MCF 10A (cell line): ENCODE data around the gene RNF112. TPM values are rescaled to one million over a fixed set of nuclear protein-coding genes. Genes with fewer than 3 reads are reported as not detected.

Experiments
- BruUV-seq: library from RNA; stranded (reverse); fragments of 400-500 nt; replicated peaks from 2 replicates; lab custom pipeline; 2021; lab: Mats Ljungman, UMichigan
- CTCF ChIA-PET: fragments of 300-600 bp; sonication (Branson Sonifier 250); formaldehyde crosslinking; extraction: SDS; loops from one replicate; lab custom pipeline; 2021; ENCODE audit warnings: antibody characterized with exemption, inconsistent platforms; lab: Yijun Ruan, JAX
- POLR2A ChIA-PET: fragments of 300-600, 350-650 bp; sonication (Branson Sonifier 250); formaldehyde crosslinking; extraction: SDS; loops from one replicate; lab custom pipeline; 2020; ENCODE audit warnings: antibody characterized with exemption, inconsistent platforms; lab: Yijun Ruan, JAX
- DNase-seq: peaks from one replicate; pipeline ENCODE4 v3.0.0-alpha.2; 2018; ENCODE audit not compliant: unreplicated experiment
- H3K27ac Mint-ChIP-seq: one replicate; pipeline ENCODE4 v1.8.0; 2022; ENCODE audit warnings: mild to moderate bottlenecking, low read depth, mixed read lengths; ENCODE audit not compliant: unreplicated experiment
- H3K27me3 Mint-ChIP-seq: one replicate; pipeline ENCODE4 v1.8.0; 2022; ENCODE audit warnings: mixed read lengths; ENCODE audit not compliant: insufficient read depth, unreplicated experiment
- H3K36me3 Mint-ChIP-seq: one replicate; pipeline ENCODE4 v1.8.0; 2022; ENCODE audit warnings: mild to moderate bottlenecking, moderate library complexity, mixed read lengths; ENCODE audit not compliant: insufficient read depth, unreplicated experiment
- H3K4me1 Mint-ChIP-seq: one replicate; pipeline ENCODE4 v1.8.0; 2022; ENCODE audit warnings: mixed read lengths; ENCODE audit not compliant: insufficient read depth, unreplicated experiment
- H3K4me3 Mint-ChIP-seq: one replicate; pipeline ENCODE4 v1.8.0; 2022; ENCODE audit warnings: mild to moderate bottlenecking, moderate library complexity, mixed read lengths; ENCODE audit not compliant: unreplicated experiment
- H3K9me3 Mint-ChIP-seq: one replicate; pipeline ENCODE4 v1.8.0; 2022; ENCODE audit warnings: mixed read lengths; ENCODE audit not compliant: unreplicated experiment
- intact Hi-C: fragments of 100-400 bp; cut with micrococcal nuclease; formaldehyde crosslinking; loops from 2 replicates; pipeline ENCODE4 v1.14.1; 2022
- total RNA-seq: library from RNA; stranded (reverse); gene quantifications from 2 replicates; pipeline ENCODE4 v1.2.3, GENCODE V29; 2022
- TF ChIP-seq, protein P1 (sequence below): fragments of 200-600 bp; IDR thresholded peaks from one replicate; pipeline ENCODE4 v1.8.0; 2022; ENCODE audit warnings: antibody characterized with exemption, mild to moderate bottlenecking; ENCODE audit not compliant: unreplicated experiment

RNF112 gene
- total RNA-seq, 1 experiment from 2014 or later: not detected

DNA sequence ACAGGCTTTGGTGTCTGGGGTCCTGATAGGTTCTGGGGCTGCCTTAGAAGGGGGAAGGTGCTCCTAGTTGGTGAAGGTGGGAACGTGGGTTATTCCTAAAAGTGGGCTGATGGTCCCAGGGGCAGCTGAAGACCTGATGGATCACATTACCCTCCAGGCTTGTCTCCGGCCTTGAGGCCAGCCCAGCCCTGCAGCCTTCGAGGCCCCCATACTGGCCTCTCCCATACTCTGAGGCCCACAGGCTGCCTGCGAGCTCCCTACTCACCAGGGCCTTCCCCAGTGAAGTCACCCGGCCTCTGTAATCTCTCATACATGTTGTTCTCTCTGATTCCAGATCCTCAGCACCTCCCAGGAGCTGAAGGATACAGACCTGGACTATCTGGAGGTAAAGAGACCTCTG lies 2.7 kb downstream of the RNF112 start:
- peaks cover 15% of the 10 kb centered on the region for H3K4me1 Mint-ChIP-seq
- POLR2A ChIA-PET: no interaction called here
- TF ChIP-seq, protein P1, sequence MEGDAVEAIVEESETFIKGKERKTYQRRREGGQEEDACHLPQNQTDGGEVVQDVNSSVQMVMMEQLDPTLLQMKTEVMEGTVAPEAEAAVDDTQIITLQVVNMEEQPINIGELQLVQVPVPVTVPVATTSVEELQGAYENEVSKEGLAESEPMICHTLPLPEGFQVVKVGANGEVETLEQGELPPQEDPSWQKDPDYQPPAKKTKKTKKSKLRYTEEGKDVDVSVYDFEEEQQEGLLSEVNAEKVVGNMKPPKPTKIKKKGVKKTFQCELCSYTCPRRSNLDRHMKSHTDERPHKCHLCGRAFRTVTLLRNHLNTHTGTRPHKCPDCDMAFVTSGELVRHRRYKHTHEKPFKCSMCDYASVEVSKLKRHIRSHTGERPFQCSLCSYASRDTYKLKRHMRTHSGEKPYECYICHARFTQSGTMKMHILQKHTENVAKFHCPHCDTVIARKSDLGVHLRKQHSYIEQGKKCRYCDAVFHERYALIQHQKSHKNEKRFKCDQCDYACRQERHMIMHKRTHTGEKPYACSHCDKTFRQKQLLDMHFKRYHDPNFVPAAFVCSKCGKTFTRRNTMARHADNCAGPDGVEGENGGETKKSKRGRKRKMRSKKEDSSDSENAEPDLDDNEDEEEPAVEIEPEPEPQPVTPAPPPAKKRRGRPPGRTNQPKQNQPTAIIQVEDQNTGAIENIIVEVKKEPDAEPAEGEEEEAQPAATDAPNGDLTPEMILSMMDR: no peak
- no peak for DNase-seq
- H3K4me3 Mint-ChIP-seq: no peak overlapping the region
- BruUV-seq: no TSS peak
- intact Hi-C loops: no loop called here
- H3K27me3 Mint-ChIP-seq: no peaks in the 10 kb centered on the region
- CTCF ChIA-PET: interaction anchor here (0.6 kb wide), 1 partner anchor 53 kb away, joined by 4 read pairs; no protein-coding TSS in a partner anchor
- H3K36me3 Mint-ChIP-seq: peaks cover 5% of the 10 kb centered on the region
- no peak overlapping the region for H3K27ac Mint-ChIP-seq
- no peaks in the 10 kb centered on the region for H3K9me3 Mint-ChIP-seq

GRCh38 chr17:19414396-19415280 lies 3.6 kb downstream of the RNF112 start:
- peaks cover 10% of the 10 kb centered on the region for H3K4me1 Mint-ChIP-seq
- intact Hi-C loops: no loop called here
- POLR2A ChIA-PET: no interaction called here
- no TSS peak for BruUV-seq
- TF ChIP-seq, protein P1: no peak
- no peaks in the 10 kb centered on the region for H3K27me3 Mint-ChIP-seq
- peaks cover 5% of the 10 kb centered on the region for H3K36me3 Mint-ChIP-seq
- no peak overlapping the region for H3K27ac Mint-ChIP-seq
- CTCF ChIA-PET: interaction anchor here (0.6 kb wide), 2 partner anchors 52 kb away, joined by 3 to 4 read pairs; no protein-coding TSS in a partner anchor
- no peaks in the 10 kb centered on the region for H3K9me3 Mint-ChIP-seq
- H3K4me3 Mint-ChIP-seq: no peak overlapping the region
- no peak for DNase-seq

DNA sequence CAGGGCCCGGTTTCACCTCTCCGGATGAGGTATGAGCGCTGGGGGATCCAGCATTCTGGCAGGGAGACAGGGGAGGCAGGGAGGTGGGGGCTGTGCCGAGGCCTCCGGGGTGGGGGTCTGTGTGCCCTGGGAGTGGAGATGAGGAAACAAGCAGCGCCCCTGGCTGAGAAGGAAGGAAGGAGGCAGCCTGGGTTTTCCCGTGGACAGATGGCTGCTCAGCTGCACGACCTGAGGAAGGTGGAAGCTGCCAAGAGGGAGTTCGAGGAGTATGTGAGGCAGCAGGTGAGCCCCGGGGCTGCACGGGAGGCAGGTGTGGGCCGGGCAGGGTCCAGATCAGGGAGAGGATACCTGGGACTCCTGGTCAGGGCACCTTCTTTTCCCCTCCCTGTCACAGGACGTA lies 4.3 kb downstream of the RNF112 start:
- intact Hi-C loops: no loop called here
- TF ChIP-seq, protein P1: no peak
- H3K27ac Mint-ChIP-seq: no peak overlapping the region
- POLR2A ChIA-PET: no interaction called here
- no peak for DNase-seq
- CTCF ChIA-PET: no interaction called here
- BruUV-seq: no TSS peak
- no peaks in the 10 kb centered on the region for H3K9me3 Mint-ChIP-seq
- peaks cover 3% of the 10 kb centered on the region for H3K4me1 Mint-ChIP-seq
- no peaks in the 10 kb centered on the region for H3K27me3 Mint-ChIP-seq
- H3K4me3 Mint-ChIP-seq: no peak overlapping the region
- H3K36me3 Mint-ChIP-seq: peaks cover 5% of the 10 kb centered on the region

DNA sequence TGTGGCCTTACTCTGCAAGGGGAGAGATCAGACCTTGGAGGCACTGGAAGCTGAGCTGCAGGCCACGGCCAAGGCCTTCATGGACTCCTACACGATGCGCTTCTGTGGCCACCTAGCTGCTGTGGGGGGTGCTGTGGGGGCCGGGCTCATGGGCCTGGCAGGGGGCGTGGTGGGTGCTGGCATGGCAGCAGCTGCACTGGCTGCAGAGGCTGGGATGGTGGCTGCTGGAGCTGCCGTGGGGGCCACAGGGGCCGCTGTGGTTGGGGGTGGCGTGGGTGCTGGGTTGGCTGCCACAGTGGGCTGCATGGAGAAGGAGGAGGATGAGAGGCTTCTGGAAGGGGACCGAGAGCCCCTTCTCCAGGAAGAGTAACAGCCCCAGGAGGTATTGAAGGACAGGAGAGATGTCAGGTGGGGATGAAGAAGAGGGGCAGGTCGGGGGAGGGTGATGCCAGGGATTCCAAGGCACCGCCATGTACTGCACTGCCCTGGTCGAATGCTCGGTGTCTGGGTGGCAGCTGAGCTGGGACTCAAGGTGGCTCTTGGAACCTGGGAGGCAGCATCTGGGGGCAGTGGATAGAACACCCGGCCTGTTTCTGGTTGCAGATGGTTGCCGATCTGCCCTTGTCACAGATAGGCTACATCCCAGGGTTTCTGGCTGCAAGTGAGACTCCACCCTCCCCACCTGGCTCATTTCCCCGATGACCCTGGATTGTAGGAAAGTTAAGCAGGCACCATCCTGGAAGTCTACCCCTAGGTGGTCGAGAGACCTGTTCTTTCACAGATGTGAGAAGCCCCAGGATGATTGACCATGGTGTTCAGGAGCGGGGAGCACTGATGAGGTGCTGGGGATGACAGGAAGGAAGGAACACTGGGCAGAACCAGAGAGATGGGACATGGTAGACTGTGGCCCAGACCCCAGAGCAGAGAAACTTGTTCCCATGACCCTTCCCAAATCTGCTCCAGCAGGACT lies 5.1 kb downstream of the RNF112 start:
- intact Hi-C loops: no loop called here
- CTCF ChIA-PET: no interaction called here
- H3K36me3 Mint-ChIP-seq: peaks cover 3% of the 10 kb centered on the region
- no peak overlapping the region for H3K4me3 Mint-ChIP-seq
- POLR2A ChIA-PET: no interaction called here
- no peaks in the 10 kb centered on the region for H3K27me3 Mint-ChIP-seq
- H3K9me3 Mint-ChIP-seq: no peaks in the 10 kb centered on the region
- TF ChIP-seq, protein P1: no peak
- H3K27ac Mint-ChIP-seq: no peak overlapping the region
- H3K4me1 Mint-ChIP-seq: no peaks in the 10 kb centered on the region
- DNase-seq: no peak
- BruUV-seq: no TSS peak
